ENCODE data around the gene CYP4A11.
"Not testable (repeated sequence)": the region's sequence is repeated elsewhere in the genome, so short reads cannot be mapped to it uniquely, and the experiment has no call there.

The CYP4A11 gene

DNA sequence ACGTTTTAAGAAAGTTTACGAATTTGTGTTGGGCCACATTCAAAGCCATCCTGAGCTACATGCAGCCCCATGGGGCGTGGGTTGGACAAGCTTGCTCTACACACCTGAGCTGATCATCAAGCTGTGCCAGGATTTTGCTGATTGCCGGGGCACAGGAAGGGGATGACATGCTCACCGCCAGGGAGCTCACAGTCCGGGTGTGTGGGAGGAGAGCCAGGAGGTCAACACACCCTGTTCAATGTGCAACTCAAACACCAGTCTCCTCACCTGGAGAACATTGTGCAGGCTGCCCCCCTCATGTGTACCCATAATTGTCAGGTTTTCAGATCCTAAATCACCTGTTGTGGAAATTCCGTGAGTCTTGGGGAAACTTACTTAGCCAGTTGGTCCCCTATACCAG lies 969 bp downstream of the CYP4A11 start:
- Histone ChIP-seq H3K36me3 (ENCODE audit: insufficient read depth, low read length) (no peaks in the 10 kb centered on the region), H3K9me3 (ENCODE audit: control insufficient read depth, insufficient read depth, low read length) (no peaks in the 10 kb centered on the region), H3K4me1 (ENCODE audit: insufficient read depth, low read length) (no peaks in the 10 kb centered on the region), H3K9ac (ENCODE audit: low read depth, low read length) (no peak overlapping the region)

DNA sequence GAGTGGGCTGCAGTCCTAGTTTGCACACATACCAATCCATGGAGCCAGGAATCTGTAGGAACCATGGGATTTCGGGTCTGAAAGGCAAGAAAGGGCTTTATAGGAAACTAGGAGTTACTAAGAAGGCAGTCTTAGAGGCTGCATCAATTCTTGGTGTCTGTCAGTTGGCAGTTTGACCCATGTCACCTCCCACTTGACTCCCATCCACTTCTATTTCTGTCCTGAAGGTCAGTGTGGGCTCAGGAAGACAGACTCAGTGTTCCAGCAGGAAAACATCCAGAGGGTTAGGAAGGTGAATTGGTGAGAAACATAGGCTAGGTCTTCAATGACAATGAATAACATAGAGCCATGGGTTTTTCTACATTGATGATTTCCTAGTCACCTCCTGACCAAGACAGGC lies 4.0 kb downstream of the CYP4A11 start:
- Histone ChIP-seq H3K9ac (ENCODE audit: low read depth, low read length) (no peak overlapping the region), H3K4me1 (ENCODE audit: insufficient read depth, low read length) (no peaks in the 10 kb centered on the region), H3K9me3 (ENCODE audit: control insufficient read depth, insufficient read depth, low read length) (no peaks in the 10 kb centered on the region), H3K36me3 (ENCODE audit: insufficient read depth, low read length) (no peaks in the 10 kb centered on the region)

DNA sequence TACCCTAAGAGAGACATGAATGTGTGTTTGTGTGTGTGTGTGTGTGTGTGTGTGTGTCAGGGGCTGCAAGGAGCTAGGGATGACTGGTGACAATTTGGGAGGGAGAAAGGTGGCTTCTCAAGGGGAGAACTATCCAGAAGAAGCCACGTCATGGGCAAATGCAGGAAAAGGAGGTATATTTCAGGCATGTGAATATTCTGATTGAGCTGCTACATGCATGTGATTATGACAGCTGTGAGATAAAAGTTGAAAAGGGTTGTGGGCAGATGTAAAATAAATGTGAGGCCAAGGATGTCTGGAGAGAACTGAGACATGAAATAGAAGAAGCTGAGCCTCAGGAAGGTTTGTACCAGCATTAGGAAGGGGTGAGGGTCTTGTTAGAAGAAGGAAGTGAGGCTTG lies 4.5 kb downstream of the CYP4A11 start:
- Histone ChIP-seq H3K4me1 (ENCODE audit: insufficient read depth, low read length) (no peaks in the 10 kb centered on the region), H3K36me3 (ENCODE audit: insufficient read depth, low read length) (no peaks in the 10 kb centered on the region), H3K9me3 (ENCODE audit: control insufficient read depth, insufficient read depth, low read length) (no peaks in the 10 kb centered on the region), H3K9ac (ENCODE audit: low read depth, low read length) (no peak overlapping the region)

DNA sequence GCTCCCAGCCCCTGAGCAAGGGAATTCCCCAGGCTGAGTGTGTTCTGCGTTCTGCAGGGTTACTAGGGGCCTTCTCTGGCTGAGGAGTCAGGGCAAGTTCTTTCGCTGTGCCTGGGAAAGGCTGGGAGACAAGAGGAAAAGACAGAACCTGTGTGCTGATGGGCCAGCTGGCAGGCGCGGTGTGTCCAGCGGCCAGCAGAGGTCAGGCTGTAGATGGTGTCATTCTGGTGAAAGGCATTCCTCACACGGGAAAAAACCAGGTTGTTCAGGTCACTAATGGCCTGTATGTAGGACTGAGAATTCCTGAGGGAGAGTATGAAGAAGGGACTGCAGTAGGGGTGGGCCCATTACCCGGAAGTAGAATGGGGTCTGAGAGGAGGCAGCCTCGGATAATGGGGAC lies 6.4 kb downstream of the CYP4A11 start:
- H3K9ac ChIP-seq (ENCODE audit: low read depth, low read length); H3K9me3 ChIP-seq (ENCODE audit: control insufficient read depth, insufficient read depth, low read length); H3K4me1 ChIP-seq (ENCODE audit: insufficient read depth, low read length); H3K36me3 ChIP-seq (ENCODE audit: insufficient read depth, low read length): not testable (repeated sequence)

DNA sequence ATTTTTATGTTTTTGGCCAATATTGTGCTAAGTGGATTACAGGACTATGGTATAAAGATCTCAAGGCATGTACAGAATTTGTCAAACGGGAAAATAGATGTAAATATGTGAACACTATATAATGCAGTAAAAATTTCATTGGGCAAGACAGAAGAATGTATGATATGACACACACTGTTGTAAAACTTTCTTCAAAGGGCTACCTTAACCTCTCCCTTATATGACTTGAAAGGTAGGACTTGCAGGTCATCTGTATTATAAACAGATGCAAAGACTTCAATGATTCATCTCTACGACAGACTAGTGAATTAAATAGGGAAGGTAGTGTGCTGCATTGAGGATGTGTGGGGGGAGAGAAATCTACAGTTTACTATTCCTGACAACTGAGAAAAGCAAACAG lies 9.3 kb downstream of the CYP4A11 start:
- not testable (repeated sequence) for H3K9me3 ChIP-seq (ENCODE audit: control insufficient read depth, insufficient read depth, low read length); H3K36me3 ChIP-seq (ENCODE audit: insufficient read depth, low read length); H3K9ac ChIP-seq (ENCODE audit: low read depth, low read length); H3K4me1 ChIP-seq (ENCODE audit: insufficient read depth, low read length)

DNA sequence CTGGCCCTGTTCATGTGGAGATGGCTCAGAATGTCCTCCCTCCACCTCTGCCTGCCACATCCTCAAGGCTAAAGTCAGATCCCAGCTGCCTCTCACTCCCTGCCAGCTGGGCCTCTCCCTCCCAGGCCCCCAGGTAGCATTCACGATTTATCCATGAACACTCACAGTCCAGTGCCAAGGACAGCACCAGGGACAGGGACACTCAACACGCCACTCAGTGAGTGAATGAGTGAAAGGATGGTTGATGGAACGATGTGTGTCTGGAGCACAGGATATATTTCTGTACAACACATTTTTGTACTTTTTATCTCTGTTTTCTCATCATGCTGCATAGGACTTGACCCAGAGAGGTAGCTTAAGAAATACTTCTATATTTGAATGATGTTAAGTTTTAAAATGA lies 10.1 kb downstream of the CYP4A11 start:
- Histone ChIP-seq H3K9ac (ENCODE audit: low read depth, low read length) (no peak overlapping the region), H3K36me3 (ENCODE audit: insufficient read depth, low read length) (no peaks in the 10 kb centered on the region), H3K9me3 (ENCODE audit: control insufficient read depth, insufficient read depth, low read length) (no peaks in the 10 kb centered on the region), H3K4me1 (ENCODE audit: insufficient read depth, low read length) (no peaks in the 10 kb centered on the region)

DNA sequence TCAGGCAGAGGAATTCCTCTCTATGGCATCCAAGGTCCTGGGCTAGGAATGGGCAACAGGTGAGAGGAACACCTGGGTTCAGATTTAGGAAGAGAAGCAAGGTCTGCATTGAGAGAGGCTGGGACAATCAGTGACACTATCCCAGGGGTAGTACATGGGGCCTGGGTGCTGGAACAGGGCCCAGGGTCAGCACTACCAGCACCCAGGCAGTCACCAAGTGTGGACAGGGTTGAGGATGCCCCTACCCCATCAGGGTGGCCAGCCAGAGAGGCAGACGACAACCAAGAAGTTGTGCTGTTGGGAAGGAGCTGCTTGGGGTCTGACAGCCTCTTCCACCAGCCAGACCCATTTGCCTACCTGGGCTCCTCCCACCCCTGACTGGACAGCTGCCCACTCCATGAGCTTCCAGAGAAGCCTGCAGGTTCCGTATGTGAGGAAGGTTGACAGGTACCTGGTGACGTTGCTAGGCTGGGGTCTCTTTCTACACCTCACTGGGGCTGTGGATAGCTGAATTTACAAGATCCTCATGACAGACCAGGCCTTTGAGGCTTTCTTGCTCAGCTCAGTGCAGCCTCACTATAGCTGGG lies 13.9 kb downstream of the CYP4A11 start:
- H3K4me1 ChIP-seq (ENCODE audit: insufficient read depth, low read length): no peaks in the 10 kb centered on the region
- H3K36me3 ChIP-seq (ENCODE audit: insufficient read depth, low read length): no peaks in the 10 kb centered on the region

DNA sequence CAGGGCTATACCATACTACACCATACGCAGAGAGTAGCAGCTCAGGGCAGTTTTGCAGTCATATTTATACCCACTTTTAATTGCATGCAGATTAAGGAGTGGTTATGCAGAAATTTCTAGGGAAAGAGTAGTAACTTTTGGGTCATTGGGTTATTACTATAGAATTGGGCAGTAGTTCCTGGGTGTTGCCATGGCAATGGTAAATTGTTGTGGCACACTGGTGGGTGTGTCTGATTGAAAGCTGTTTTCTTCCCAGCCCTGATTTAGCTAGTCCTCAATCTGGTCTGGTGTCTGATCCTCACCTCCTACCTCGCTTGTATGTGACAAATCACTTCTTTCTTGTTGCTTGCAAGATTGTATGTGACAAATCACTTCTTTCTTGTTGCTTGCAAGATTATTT lies 30.5 kb downstream of the CYP4A11 start:
- no peak overlapping the region for H3K9ac ChIP-seq (ENCODE audit: low read depth, low read length)
- no peaks in the 10 kb centered on the region for H3K36me3 ChIP-seq (ENCODE audit: insufficient read depth, low read length)
- H3K4me1 ChIP-seq (ENCODE audit: insufficient read depth, low read length): no peaks in the 10 kb centered on the region
- H3K9me3 ChIP-seq (ENCODE audit: control insufficient read depth, insufficient read depth, low read length): no peaks in the 10 kb centered on the region

More for the DNA sequence above, 13.9 kb downstream of the CYP4A11 start:
- H3K9ac ChIP-seq (ENCODE audit: low read depth, low read length): no peak overlapping the region
- H3K9me3 ChIP-seq (ENCODE audit: control insufficient read depth, insufficient read depth, low read length): no peaks in the 10 kb centered on the region

DNA sequence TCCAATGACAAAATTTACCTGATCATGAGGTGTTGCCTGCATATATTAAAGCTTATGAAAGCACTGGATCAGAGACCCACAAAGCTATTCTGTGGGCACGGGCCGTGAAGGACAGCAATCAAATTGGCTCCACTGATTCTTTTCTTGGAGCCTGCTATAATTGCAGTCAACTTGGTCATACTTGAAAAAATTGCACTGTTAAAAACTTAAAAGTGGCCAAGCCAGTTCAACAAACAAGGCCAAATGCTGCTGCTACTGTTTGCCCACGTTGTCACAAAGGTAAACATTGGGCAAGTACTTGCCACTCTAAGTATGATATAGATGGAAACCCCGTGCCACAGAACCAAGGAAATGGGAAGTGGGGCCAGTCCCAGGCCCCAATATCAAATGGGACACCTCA lies 37.8 kb downstream of the CYP4A11 start:
- H3K9ac ChIP-seq (ENCODE audit: low read depth, low read length): no peak overlapping the region
- H3K9me3 ChIP-seq (ENCODE audit: control insufficient read depth, insufficient read depth, low read length): no peaks in the 10 kb centered on the region
- no peaks in the 10 kb centered on the region for H3K36me3 ChIP-seq (ENCODE audit: insufficient read depth, low read length)
- H3K4me1 ChIP-seq (ENCODE audit: insufficient read depth, low read length): no peaks in the 10 kb centered on the region

DNA sequence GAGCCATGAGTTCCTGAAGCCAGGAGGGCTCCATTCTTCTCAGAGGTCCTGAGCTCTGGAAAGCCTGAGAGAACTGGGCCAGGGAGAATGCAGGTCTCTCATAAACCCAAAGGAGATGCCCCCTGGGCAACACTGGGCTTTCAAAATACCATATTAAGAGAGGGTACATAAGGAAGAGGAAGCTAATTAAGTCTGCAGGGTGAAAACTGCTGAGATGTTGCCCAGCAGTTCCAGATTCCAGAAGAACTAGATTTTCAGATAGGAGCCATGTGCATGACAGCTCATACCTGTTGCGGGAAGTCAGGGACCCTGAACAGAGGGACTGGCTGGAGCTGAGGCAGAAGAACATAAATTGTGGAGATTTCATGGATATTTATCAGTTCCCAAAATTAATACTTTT lies 40.9 kb downstream of the CYP4A11 start:
- H3K9me3 ChIP-seq (ENCODE audit: control insufficient read depth, insufficient read depth, low read length): no peaks in the 10 kb centered on the region
- no peaks in the 10 kb centered on the region for H3K36me3 ChIP-seq (ENCODE audit: insufficient read depth, low read length)
- no peak overlapping the region for H3K9ac ChIP-seq (ENCODE audit: low read depth, low read length)
- H3K4me1 ChIP-seq (ENCODE audit: insufficient read depth, low read length): no peaks in the 10 kb centered on the region

DNA sequence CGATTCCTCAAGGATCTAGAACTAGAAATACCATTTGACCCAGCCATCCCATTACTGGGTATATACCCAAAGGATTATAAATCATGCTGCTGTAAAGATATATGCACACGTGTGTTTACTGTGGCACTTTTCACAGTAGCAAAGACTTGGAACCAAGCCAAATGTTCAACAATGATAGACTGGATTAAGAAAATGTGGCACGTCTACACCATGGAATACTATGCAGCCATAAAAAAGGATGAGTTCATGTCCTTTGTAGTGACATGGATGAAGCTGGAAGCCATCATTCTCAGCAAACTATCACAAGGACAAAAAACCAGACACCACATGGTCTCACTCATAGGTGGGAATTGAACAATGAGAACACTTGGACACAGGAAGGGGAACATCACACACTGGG lies 59.6 kb downstream of the CYP4A11 start:
- not testable (repeated sequence) for H3K36me3 ChIP-seq (ENCODE audit: insufficient read depth, low read length); H3K4me1 ChIP-seq (ENCODE audit: insufficient read depth, low read length); H3K9me3 ChIP-seq (ENCODE audit: control insufficient read depth, insufficient read depth, low read length); H3K9ac ChIP-seq (ENCODE audit: low read depth, low read length)
